Measurements from ENCODE around the gene CEACAM4. TPM values are rescaled to one million over a fixed set of nuclear protein-coding genes. Genes with fewer than 3 reads are reported as not detected.

CEACAM4 gene
- total and polyA plus RNA-seq, 4 donors = 0.51 to 1.8 (median 0.84) TPM; not detected in 1

- no peaks in the 10 kb centered on the region for H3K27me3 ChIP-seq (ENCODE audit: control insufficient read depth in 1 of 2, insufficient read depth in 2 of 2, low read length in 1 of 2)
- no peak for DNase-seq
- H3K4me1 ChIP-seq (ENCODE audit: control insufficient read depth in 1 of 2, insufficient read depth in 2 of 2, low read length in 2 of 2) = no peaks in the 10 kb centered on the region
- intact Hi-C loops (cut with DNase I) = no loop called here
- no peak overlapping the region for H3K4me3 ChIP-seq (ENCODE audit: low read length in 2 of 2)
- H3K27ac ChIP-seq (ENCODE audit: low read depth in 1 of 2, low read length in 2 of 2) = no peak overlapping the region
- no peak for ATAC-seq (ENCODE audit: low FRiP score)
- 68 to 74% methylated on average over 4 of the region's 4 CpGs for WGBS, 2 donors
- H3K36me3 ChIP-seq (ENCODE audit: control insufficient read depth in 1 of 2, insufficient read depth in 2 of 2, low read length in 1 of 2) = no peaks in the 10 kb centered on the region
- peaks cover 2% of the 10 kb centered on the region for H3K9me3 ChIP-seq (ENCODE audit: control insufficient read depth, low read length)
These were observed 14.4 kb downstream of the CEACAM4 start for GRCh38 chr19:41612483-41612882.

- DNase-seq = no peak
- Histone ChIP-seq H3K27ac (ENCODE audit: low read depth in 1 of 2, low read length in 2 of 2) (no peak overlapping the region), H3K4me3 (ENCODE audit: low read length in 2 of 2) (no peak overlapping the region), H3K9me3 (ENCODE audit: control insufficient read depth, low read length) (peaks cover 2% of the 10 kb centered on the region), H3K27me3 (ENCODE audit: control insufficient read depth in 1 of 2, insufficient read depth in 2 of 2, low read length in 1 of 2) (no peaks in the 10 kb centered on the region), H3K36me3 (ENCODE audit: control insufficient read depth in 1 of 2, insufficient read depth in 2 of 2, low read length in 1 of 2) (no peaks in the 10 kb centered on the region), H3K4me1 (ENCODE audit: control insufficient read depth in 1 of 2, insufficient read depth in 2 of 2, low read length in 2 of 2) (no peaks in the 10 kb centered on the region)
- ATAC-seq (ENCODE audit: low FRiP score) = no peak
- intact Hi-C loops (cut with DNase I) = no loop called here
These were observed 16.1 kb downstream of the CEACAM4 start for GRCh38 chr19:41610789-41611188.

- DNase-seq = no peak
- no peaks in the 10 kb centered on the region for H3K36me3 ChIP-seq (ENCODE audit: control insufficient read depth in 1 of 2, insufficient read depth in 2 of 2, low read length in 1 of 2)
- no peaks in the 10 kb centered on the region for H3K4me1 ChIP-seq (ENCODE audit: control insufficient read depth in 1 of 2, insufficient read depth in 2 of 2, low read length in 2 of 2)
- no peak for ATAC-seq (ENCODE audit: low FRiP score)
- H3K9me3 ChIP-seq (ENCODE audit: control insufficient read depth, low read length) = no peaks in the 10 kb centered on the region
- no peaks in the 10 kb centered on the region for H3K27me3 ChIP-seq (ENCODE audit: control insufficient read depth in 1 of 2, insufficient read depth in 2 of 2, low read length in 1 of 2)
- H3K27ac ChIP-seq (ENCODE audit: low read depth in 1 of 2, low read length in 2 of 2) = no peak overlapping the region
- WGBS, 2 donors = 69 to 72% methylated on average over 1 of the region's 1 CpG
- H3K4me3 ChIP-seq (ENCODE audit: low read length in 2 of 2) = no peak overlapping the region
- intact Hi-C loops (cut with DNase I) = no loop called here
These were observed 19.2 kb downstream of the CEACAM4 start for GRCh38 chr19:41607668-41608067.

GRCh38 chr19:41606215-41606837, 20.5 kb downstream of the CEACAM4 start:
- H3K4me3 ChIP-seq (ENCODE audit: low read length in 2 of 2) = no peak overlapping the region
- no peak overlapping the region for H3K27ac ChIP-seq (ENCODE audit: low read depth in 1 of 2, low read length in 2 of 2)
- DNase-seq = no peak
- no peaks in the 10 kb centered on the region for H3K36me3 ChIP-seq (ENCODE audit: control insufficient read depth in 1 of 2, insufficient read depth in 2 of 2, low read length in 1 of 2)
- intact Hi-C loops (cut with DNase I) = no loop called here
- no peaks in the 10 kb centered on the region for H3K9me3 ChIP-seq (ENCODE audit: control insufficient read depth, low read length)
- 75 to 76% methylated on average over 5 of the region's 5 CpGs for WGBS, 2 donors
- H3K27me3 ChIP-seq (ENCODE audit: control insufficient read depth in 1 of 2, insufficient read depth in 2 of 2, low read length in 1 of 2) = no peaks in the 10 kb centered on the region
- no peaks in the 10 kb centered on the region for H3K4me1 ChIP-seq (ENCODE audit: control insufficient read depth in 1 of 2, insufficient read depth in 2 of 2, low read length in 2 of 2)
- no peak for ATAC-seq (ENCODE audit: low FRiP score)

- H3K9me3 ChIP-seq (ENCODE audit: control insufficient read depth, low read length) = no peaks in the 10 kb centered on the region
- H3K4me1 ChIP-seq (ENCODE audit: control insufficient read depth in 1 of 2, insufficient read depth in 2 of 2, low read length in 2 of 2) = no peaks in the 10 kb centered on the region
- no peaks in the 10 kb centered on the region for H3K27me3 ChIP-seq (ENCODE audit: control insufficient read depth in 1 of 2, insufficient read depth in 2 of 2, low read length in 1 of 2)
- no peak for DNase-seq
- no peak for ATAC-seq (ENCODE audit: low FRiP score)
- H3K27ac ChIP-seq (ENCODE audit: low read depth in 1 of 2, low read length in 2 of 2) = no peak overlapping the region
- H3K36me3 ChIP-seq (ENCODE audit: control insufficient read depth in 1 of 2, insufficient read depth in 2 of 2, low read length in 1 of 2) = no peaks in the 10 kb centered on the region
- no peak overlapping the region for H3K4me3 ChIP-seq (ENCODE audit: low read length in 2 of 2)
- intact Hi-C loops (cut with DNase I) = no loop called here
- WGBS, 2 donors = 34 to 40% methylated on average over 3 of the region's 3 CpGs
These were observed 22.0 kb downstream of the CEACAM4 start for GRCh38 chr19:41604831-41605230.

- no peak for DNase-seq
- Histone ChIP-seq H3K27me3 (ENCODE audit: control insufficient read depth in 1 of 2, insufficient read depth in 2 of 2, low read length in 1 of 2) (no peaks in the 10 kb centered on the region), H3K36me3 (ENCODE audit: control insufficient read depth in 1 of 2, insufficient read depth in 2 of 2, low read length in 1 of 2) (no peaks in the 10 kb centered on the region), H3K4me1 (ENCODE audit: control insufficient read depth in 1 of 2, insufficient read depth in 2 of 2, low read length in 2 of 2) (no peaks in the 10 kb centered on the region), H3K27ac (ENCODE audit: low read depth in 1 of 2, low read length in 2 of 2) (no peak overlapping the region), H3K4me3 (ENCODE audit: low read length in 2 of 2) (no peak overlapping the region), H3K9me3 (ENCODE audit: control insufficient read depth, low read length) (no peaks in the 10 kb centered on the region)
- intact Hi-C loops (cut with DNase I) = no loop called here
- 42 to 43% methylated on average over 4 of the region's 4 CpGs for WGBS, 2 donors
- ATAC-seq (ENCODE audit: low FRiP score) = no peak
These were observed 25.1 kb downstream of the CEACAM4 start for GRCh38 chr19:41601771-41602170.

GRCh38 chr19:41599175-41599966, 27.5 kb downstream of the CEACAM4 start:
- ATAC-seq (ENCODE audit: low FRiP score) (no peak), DNase-seq (no peak)
- intact Hi-C loops (cut with DNase I) = no loop called here
- Histone ChIP-seq H3K4me1 (ENCODE audit: control insufficient read depth in 1 of 2, insufficient read depth in 2 of 2, low read length in 2 of 2) (no peaks in the 10 kb centered on the region), H3K27ac (ENCODE audit: low read depth in 1 of 2, low read length in 2 of 2) (no peak overlapping the region), H3K27me3 (ENCODE audit: control insufficient read depth in 1 of 2, insufficient read depth in 2 of 2, low read length in 1 of 2) (peaks cover 0 to 2% of the 10 kb centered on the region in 2 donors), H3K9me3 (ENCODE audit: control insufficient read depth, low read length) (no peaks in the 10 kb centered on the region), H3K4me3 (ENCODE audit: low read length in 2 of 2) (no peak overlapping the region), H3K36me3 (ENCODE audit: control insufficient read depth in 1 of 2, insufficient read depth in 2 of 2, low read length in 1 of 2) (no peaks in the 10 kb centered on the region)
- WGBS, 2 donors = 24 to 25% methylated on average over 6 of the region's 6 CpGs

GRCh38 chr19:41597600-41598041, 29.3 kb downstream of the CEACAM4 start:
- ATAC-seq (ENCODE audit: low FRiP score) = peak; percentile 72
- DNase-seq = no peak
- WGBS, 2 donors = 4 to 5% methylated on average over 10 of the region's 10 CpGs
- Histone ChIP-seq H3K9me3 (ENCODE audit: control insufficient read depth, low read length) (no peaks in the 10 kb centered on the region), H3K4me3 (ENCODE audit: low read length in 2 of 2) (no peak overlapping the region), H3K27me3 (ENCODE audit: control insufficient read depth in 1 of 2, insufficient read depth in 2 of 2, low read length in 1 of 2) (peaks cover 0 to 2% of the 10 kb centered on the region in 2 donors), H3K4me1 (ENCODE audit: control insufficient read depth in 1 of 2, insufficient read depth in 2 of 2, low read length in 2 of 2) (no peaks in the 10 kb centered on the region), H3K36me3 (ENCODE audit: control insufficient read depth in 1 of 2, insufficient read depth in 2 of 2, low read length in 1 of 2) (no peaks in the 10 kb centered on the region), H3K27ac (ENCODE audit: low read depth in 1 of 2, low read length in 2 of 2) (no peak overlapping the region)
- intact Hi-C loops (cut with DNase I) = no loop called here

- H3K4me1 ChIP-seq (ENCODE audit: control insufficient read depth in 1 of 2, insufficient read depth in 2 of 2, low read length in 2 of 2) = no peaks in the 10 kb centered on the region
- no peak for DNase-seq
- intact Hi-C loops (cut with DNase I) = no loop called here
These were observed 31.0 kb downstream of the CEACAM4 start for GRCh38 chr19:41595890-41596280.

More at GRCh38 chr19:41595890-41596280, 31.0 kb downstream of the CEACAM4 start:
- Histone ChIP-seq H3K27me3 (ENCODE audit: control insufficient read depth in 1 of 2, insufficient read depth in 2 of 2, low read length in 1 of 2) (peaks cover 0 to 2% of the 10 kb centered on the region in 2 donors), H3K36me3 (ENCODE audit: control insufficient read depth in 1 of 2, insufficient read depth in 2 of 2, low read length in 1 of 2) (no peaks in the 10 kb centered on the region), H3K4me3 (ENCODE audit: low read length in 2 of 2) (no peak overlapping the region), H3K9me3 (ENCODE audit: control insufficient read depth, low read length) (no peaks in the 10 kb centered on the region), H3K27ac (ENCODE audit: low read depth in 1 of 2, low read length in 2 of 2) (no peak overlapping the region)
- 30 to 39% methylated on average over 3 of the region's 3 CpGs for WGBS, 2 donors
- no peak for ATAC-seq (ENCODE audit: low FRiP score)
